Thyroid gland (tissue), 4 donors: ENCODE results near the gene NKX1-1. TPM values are rescaled to one million over a fixed set of nuclear protein-coding genes. Genes with fewer than 3 reads are reported as not detected.

ENCODE experiments used
- DNase-seq, 2 donors: peaks; one replicate each; pipeline ENCODE4 v3.0.0-alpha.2; 2019
- H3K27ac ChIP-seq, 3 donors: fragments of 200-600 bp; sonication (generic); 1 replicate in 2 of 3; 2 replicates in 1 of 3; pipeline ENCODE4 v1.5.1; 2016 to 2019; ENCODE audit warnings: mild to moderate bottlenecking in 1 of 3, moderate library complexity in 1 of 3
- H3K27me3 ChIP-seq: fragments of 200-600 bp; sonication (generic); one replicate; pipeline ENCODE4 v1.5.1; 2019
- H3K36me3 ChIP-seq, 2 donors: fragments of 200-600 bp; sonication (generic); one replicate each; pipeline ENCODE4 v1.5.1; 2016 to 2019
- H3K4me1 ChIP-seq, 2 donors: fragments of 200-600 bp; sonication (generic); one replicate each; pipeline ENCODE4 v1.5.1; 2017 to 2019
- H3K4me3 ChIP-seq, 3 donors: fragments of 200-600 bp; sonication (generic); replicated peaks in 1 of 3; 1 replicate in 2 of 3; 2 replicates in 1 of 3; pipeline ENCODE4 v1.5.1; 2016; ENCODE audit warnings: mild to moderate bottlenecking in 1 of 3
- H3K9me3 ChIP-seq: fragments of 200-600 bp; sonication (generic); one replicate; pipeline ENCODE4 v1.5.1; 2017
- POLR2A ChIP-seq, 2 donors: fragments of 450-650 bp; IDR thresholded peaks; one replicate each; pipeline ENCODE4 v1.6.1; 2017; ENCODE audit warnings: antibody characterized with exemption in 2 of 2, mild to moderate bottlenecking in 2 of 2, moderate library complexity in 1 of 2
- WGBS, 2 donors: methylation state at CpG; one replicate each; pipeline ENCODE4 v1.1.5; 2017; 5-methylcytosine and 5-hydroxymethylcytosine counted together
- intact Hi-C: fragments of 100-400 bp; cut with DNase I; formaldehyde crosslinking; loops from one replicate; pipeline ENCODE4 v1.15.1; 2023
- total RNA-seq, 4 donors: library from RNA; depleted of rRNA; stranded (reverse); fragments of >200 nt; gene quantifications; one replicate each; pipeline ENCODE4 v1.2.3, GENCODE V29; 2016
- TF ChIP-seq, protein P1 (sequence below), 6 experiments: fragments of 200-600 bp in 3 of 6; fragments of 450-650 bp in 3 of 6; sonication (generic) in 3 of 6; IDR thresholded peaks; one replicate each; pipeline ENCODE4 v1.5.1; 2016 to 2019; ENCODE audit warnings: antibody characterized with exemption in 6 of 6, mild to moderate bottlenecking in 2 of 6, inconsistent platforms in 1 of 6, moderate library complexity in 1 of 6

Gene NKX1-1
- total RNA-seq, 4 donors from 2014 or later: not detected

DNA sequence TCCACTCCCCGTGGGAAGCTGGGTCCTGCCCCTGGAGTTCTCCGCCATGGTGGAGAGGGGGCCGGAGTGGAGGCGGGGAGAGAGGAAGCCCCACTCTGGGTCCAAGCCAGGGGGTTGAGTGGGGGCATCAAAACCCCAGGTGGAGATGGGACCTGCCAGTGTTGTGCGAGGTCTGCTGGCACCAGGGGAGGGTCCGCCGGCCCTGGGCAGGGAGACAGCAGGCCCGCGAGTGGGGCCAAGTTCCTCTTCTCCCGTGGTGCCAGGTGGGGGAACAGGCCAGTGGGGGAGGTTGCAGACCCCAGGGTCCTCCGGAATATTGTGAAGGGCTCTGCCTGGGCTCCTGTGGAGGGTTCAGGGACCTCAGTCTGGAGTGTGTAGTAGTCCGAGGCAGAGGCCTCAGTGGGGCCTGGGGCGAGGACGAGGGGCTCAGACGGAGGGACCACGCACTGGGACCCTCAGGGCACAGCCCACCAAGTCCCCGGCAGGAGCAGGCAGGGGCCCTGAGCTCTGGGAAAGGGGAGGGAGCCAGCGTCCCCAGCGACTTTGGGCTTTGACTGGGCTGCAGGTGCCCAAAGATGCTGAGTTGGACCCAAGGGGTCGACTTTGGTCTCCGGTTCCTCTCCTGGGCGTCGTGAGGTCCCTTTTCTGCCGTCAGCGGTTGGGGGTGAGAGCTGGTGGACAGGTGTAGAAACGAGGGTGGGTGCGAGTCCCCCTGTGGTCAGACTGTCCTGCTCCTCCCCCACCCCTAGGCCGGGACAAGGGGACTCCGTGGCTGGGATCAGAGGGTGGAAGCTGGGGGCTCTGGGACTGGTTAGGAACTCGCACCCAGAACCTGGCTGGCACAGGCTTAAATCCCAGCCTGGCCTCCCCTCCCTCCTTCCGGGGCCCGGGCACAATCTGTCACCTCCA is 43.8 kb upstream of the NKX1-1 start:
- 77 to 83% methylated on average over 26 to 29 of the region's 32 CpGs for WGBS, 2 donors
- Histone ChIP-seq H3K27ac (no peak overlapping the region), H3K4me1 (no peaks in the 10 kb centered on the region), H3K9me3 (no peaks in the 10 kb centered on the region), H3K4me3 (no peak overlapping the region), H3K36me3 (no peaks in the 10 kb centered on the region), H3K27me3 (no peaks in the 10 kb centered on the region)
- TF ChIP-seq POLR2A (IDR thresholded peaks at IDR 0.05): no peak
- TF ChIP-seq, protein P1, sequence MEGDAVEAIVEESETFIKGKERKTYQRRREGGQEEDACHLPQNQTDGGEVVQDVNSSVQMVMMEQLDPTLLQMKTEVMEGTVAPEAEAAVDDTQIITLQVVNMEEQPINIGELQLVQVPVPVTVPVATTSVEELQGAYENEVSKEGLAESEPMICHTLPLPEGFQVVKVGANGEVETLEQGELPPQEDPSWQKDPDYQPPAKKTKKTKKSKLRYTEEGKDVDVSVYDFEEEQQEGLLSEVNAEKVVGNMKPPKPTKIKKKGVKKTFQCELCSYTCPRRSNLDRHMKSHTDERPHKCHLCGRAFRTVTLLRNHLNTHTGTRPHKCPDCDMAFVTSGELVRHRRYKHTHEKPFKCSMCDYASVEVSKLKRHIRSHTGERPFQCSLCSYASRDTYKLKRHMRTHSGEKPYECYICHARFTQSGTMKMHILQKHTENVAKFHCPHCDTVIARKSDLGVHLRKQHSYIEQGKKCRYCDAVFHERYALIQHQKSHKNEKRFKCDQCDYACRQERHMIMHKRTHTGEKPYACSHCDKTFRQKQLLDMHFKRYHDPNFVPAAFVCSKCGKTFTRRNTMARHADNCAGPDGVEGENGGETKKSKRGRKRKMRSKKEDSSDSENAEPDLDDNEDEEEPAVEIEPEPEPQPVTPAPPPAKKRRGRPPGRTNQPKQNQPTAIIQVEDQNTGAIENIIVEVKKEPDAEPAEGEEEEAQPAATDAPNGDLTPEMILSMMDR (IDR thresholded peaks at IDR 0.05): no peak
- no peak for DNase-seq
- intact Hi-C loops: no loop called here

DNA sequence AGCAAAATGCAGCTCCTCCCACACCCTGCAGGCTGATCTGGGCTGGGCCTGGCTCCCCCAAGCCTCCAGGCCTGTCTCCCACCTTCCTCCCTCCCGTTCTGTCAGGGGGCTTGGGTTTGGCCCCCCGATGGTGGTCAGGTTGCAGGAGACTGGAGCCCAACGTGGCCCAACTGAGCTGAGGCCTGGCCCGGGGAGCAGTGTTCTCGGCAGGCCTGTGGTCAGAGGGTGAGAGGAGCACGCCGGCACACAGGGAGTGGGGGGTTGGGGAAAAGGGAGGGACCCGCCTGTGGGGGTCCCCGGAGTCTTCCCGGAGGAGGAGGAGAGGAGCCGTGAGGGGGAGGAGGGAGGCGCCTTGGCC is 43.2 kb upstream of the NKX1-1 start:
- Histone ChIP-seq H3K4me1 (no peaks in the 10 kb centered on the region), H3K36me3 (no peaks in the 10 kb centered on the region), H3K9me3 (no peaks in the 10 kb centered on the region), H3K4me3 (no peak overlapping the region), H3K27ac (no peak overlapping the region), H3K27me3 (no peaks in the 10 kb centered on the region)
- 50 to 56% methylated on average over 12 of the region's 12 CpGs for WGBS, 2 donors
- intact Hi-C loops: no loop called here
- no peak for DNase-seq
- TF ChIP-seq, protein P1 (IDR thresholded peaks at IDR 0.05): no peak
- no peak for TF ChIP-seq POLR2A (IDR thresholded peaks at IDR 0.05)

DNA sequence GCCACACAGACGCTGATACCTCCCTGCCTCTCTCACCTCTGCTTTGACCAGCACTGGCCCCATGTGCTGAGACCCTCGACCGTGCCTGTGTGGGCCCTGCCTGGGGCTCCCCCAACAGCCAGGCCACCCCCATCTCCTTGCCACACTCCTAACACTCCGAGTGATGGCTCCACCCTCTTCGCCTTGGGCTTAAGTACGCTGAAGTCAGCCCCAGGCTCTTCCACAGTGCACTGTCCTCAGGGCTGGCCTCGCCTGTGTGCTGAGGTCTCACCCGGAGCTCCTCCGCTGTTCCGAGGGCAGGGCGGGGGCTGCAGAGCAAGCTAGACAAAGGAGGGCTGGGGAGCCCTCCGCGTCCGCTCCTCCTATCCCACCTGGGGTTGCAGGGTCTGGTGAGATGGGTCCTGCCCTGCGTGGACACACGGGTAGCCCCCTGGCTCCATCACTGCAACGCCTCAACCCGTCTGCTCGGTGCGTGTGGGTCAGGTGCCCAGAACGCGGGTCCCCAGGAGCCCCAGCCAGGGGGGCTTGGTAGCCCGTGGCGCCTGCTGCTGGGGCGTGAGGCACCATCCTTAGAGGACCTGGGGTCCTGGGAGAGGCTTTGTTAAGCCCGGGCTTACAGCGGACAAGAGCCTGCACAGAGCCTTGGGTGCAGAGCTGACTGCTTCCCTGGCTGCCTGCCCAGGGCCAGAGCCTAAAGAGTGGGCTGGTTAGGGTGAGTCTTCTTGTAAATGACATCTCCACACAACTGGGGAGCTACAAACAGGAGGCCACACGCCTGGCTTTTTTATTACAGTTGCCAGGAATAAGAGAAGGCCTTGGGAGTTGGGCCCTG is 42.6 kb upstream of the NKX1-1 start:
- intact Hi-C loops: no loop called here
- 61 to 71% methylated on average over 18 to 26 of the region's 28 CpGs for WGBS, 2 donors
- DNase-seq: no peak

DNA sequence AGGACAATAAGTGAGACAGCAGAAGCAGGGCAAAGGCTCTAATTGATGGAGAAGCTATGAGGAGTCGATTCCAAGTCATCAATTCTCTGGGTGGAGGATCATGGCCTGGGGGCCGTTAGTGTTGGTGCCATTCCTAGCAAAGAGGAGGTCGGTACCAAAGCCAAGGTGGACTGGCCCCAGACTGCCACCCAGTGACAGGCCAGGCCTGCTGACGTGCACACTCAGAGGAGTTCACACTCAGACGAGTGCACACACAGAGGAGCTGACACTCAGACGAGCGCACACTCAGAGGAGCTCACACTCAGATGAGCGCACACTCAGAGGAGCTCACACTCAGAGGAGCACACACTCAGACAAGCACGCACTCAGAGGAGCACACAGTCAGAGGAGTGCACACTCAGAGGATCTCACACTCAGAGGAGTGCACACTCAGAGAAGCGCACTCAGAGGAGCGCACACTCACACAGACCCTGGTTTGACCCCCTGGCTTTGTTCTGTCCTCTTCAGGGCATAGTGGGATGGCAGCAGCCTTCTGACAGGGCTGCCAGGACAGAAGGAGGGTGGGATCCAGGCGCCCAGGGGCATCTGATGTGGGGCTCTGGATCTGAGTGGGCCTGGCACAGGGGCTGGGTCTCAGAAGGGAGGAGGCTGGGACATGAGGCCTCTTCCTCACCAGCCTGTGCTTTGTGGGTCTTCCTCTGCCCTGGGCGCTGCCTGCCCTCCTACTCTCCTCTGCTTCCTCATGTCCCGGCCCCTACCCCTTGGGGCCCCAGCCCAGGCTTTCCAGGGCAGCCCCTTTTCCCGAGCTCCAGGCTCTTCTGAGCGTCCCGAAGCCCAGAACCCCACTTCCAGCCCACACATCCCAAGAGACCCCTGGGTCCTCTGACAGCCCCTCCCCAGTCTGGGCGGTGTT is 41.7 kb upstream of the NKX1-1 start:
- Histone ChIP-seq H3K27me3 (no peaks in the 10 kb centered on the region), H3K4me3 (no peak overlapping the region), H3K4me1 (no peaks in the 10 kb centered on the region), H3K36me3 (no peaks in the 10 kb centered on the region), H3K9me3 (no peaks in the 10 kb centered on the region), H3K27ac (no peak overlapping the region)
- 72 to 81% methylated on average over 13 to 14 of the region's 18 CpGs for WGBS, 2 donors
- TF ChIP-seq POLR2A (IDR thresholded peaks at IDR 0.05): no peak
- TF ChIP-seq, protein P1 (IDR thresholded peaks at IDR 0.05): no peak
- no peak for DNase-seq
- intact Hi-C loops: no loop called here

More for the DNA sequence above, 42.6 kb upstream of the NKX1-1 start:
- H3K27me3 ChIP-seq: no peaks in the 10 kb centered on the region
- H3K4me3 ChIP-seq: no peak overlapping the region
- H3K27ac ChIP-seq: no peak overlapping the region
- H3K4me1 ChIP-seq: no peaks in the 10 kb centered on the region
- no peaks in the 10 kb centered on the region for H3K36me3 ChIP-seq
- H3K9me3 ChIP-seq: no peaks in the 10 kb centered on the region
- TF ChIP-seq, protein P1 (IDR thresholded peaks at IDR 0.05): no peak
- no peak for TF ChIP-seq POLR2A (IDR thresholded peaks at IDR 0.05)
